GM12878 (cell line): ENCODE results near the gene POU3F3. TPM values are rescaled to one million over a fixed set of nuclear protein-coding genes. Genes with fewer than 3 reads are reported as not detected.

ENCODE experiments used
- ATAC-seq: fragments of 200-7000 bp; cut with Tn5 transposase; 3 replicates; pipeline ENCODE4 v1.9.1; 2020; ENCODE audit warnings: mild to moderate bottlenecking, moderate library complexity
- BruUV-seq: library from RNA; stranded (reverse); fragments of 400-500 nt; replicated peaks from 2 replicates; lab custom pipeline; 2021; lab: Mats Ljungman, UMichigan
- CTCF ChIA-PET: fragments of 300-600 bp; sonication (Branson Sonifier 250); formaldehyde crosslinking; extraction: SDS; loops from one replicate; lab custom pipeline; 2021; ENCODE audit warnings: inconsistent platforms; lab: Yijun Ruan, JAX
- POLR2A ChIA-PET: fragments of 350-600 bp; formaldehyde crosslinking; extraction: SDS; loops from one replicate; lab custom pipeline; 2021; ENCODE audit warnings: inconsistent platforms; lab: Charles Lee
- RAD21 ChIA-PET: fragments of 300-600 bp; sonication (Branson Sonifier 250); formaldehyde crosslinking; loops from one replicate; lab custom pipeline; 2023; ENCODE audit warnings: antibody characterized with exemption; ENCODE audit not compliant: unreplicated experiment; lab: Charles Lee
- SMC1A ChIA-PET: fragments of 300-600 bp; sonication (Branson Sonifier 250); formaldehyde crosslinking; loops from one replicate; lab custom pipeline; 2023; ENCODE audit not compliant: unreplicated experiment, uncharacterized antibody; lab: Charles Lee
- DNase-seq: peaks from one replicate; pipeline ENCODE4 v3.0.0-alpha.2; 2011; ENCODE audit warnings: low read depth, low spot score
- FAIRE-seq: peaks from 3 replicates; lab custom pipeline; 2011; peaks lifted over from hg19 to GRCh38; lab: Jason Lieb, UNC
- H2AFZ ChIP-seq: 2 replicates; pipeline ENCODE4 v1.6.0; 2011; ENCODE audit warnings: low read depth, low read length, control low read depth; ENCODE audit not compliant: control insufficient read depth
- H3K27ac ChIP-seq: 2 replicates; pipeline ENCODE4 v1.5.1; 2011; ENCODE audit warnings: control low read depth; ENCODE audit not compliant: control insufficient read depth, insufficient read depth
- H3K27me3 ChIP-seq, 2 experiments: replicated peaks in 1 of 2; 2 replicates each; pipeline versions ENCODE4 v1.6.0 to v1.6.1; 2011; ENCODE audit warnings: low read length in 1 of 2; ENCODE audit not compliant: control insufficient read depth in 2 of 2, insufficient read depth in 2 of 2
- H3K36me3 ChIP-seq, 2 experiments: 2 replicates each; pipeline ENCODE4 v1.5.1; 2011; ENCODE audit warnings: low read length in 1 of 2; ENCODE audit not compliant: control insufficient read depth in 2 of 2, insufficient read depth in 2 of 2
- H3K4me1 ChIP-seq: 2 replicates; pipeline ENCODE4 v1.6.1; 2011; ENCODE audit warnings: mild to moderate bottlenecking, low read length, moderate library complexity, mixed read lengths; ENCODE audit not compliant: control insufficient read depth, insufficient read depth
- H3K4me2 ChIP-seq: 2 replicates; pipeline ENCODE4 v1.6.0; 2011; ENCODE audit warnings: control low read depth; ENCODE audit not compliant: control insufficient read depth, insufficient read depth
- H3K4me3 ChIP-seq: fragments of 200-600 bp; sonication (generic); 2 replicates; pipeline ENCODE4 v1.5.1; 2016
- H3K79me2 ChIP-seq: 2 replicates; pipeline ENCODE4 v1.6.0; 2011; ENCODE audit warnings: low read length; ENCODE audit not compliant: control insufficient read depth, insufficient read depth
- H3K9ac ChIP-seq: 2 replicates; pipeline ENCODE4 v1.8.0; 2011; ENCODE audit warnings: low read length, control low read depth, mixed read lengths; ENCODE audit not compliant: control insufficient read depth, insufficient read depth
- H3K9me3 ChIP-seq: replicated peaks from 3 replicates; pipeline ENCODE4 v1.5.1; 2011; ENCODE audit warnings: mild to moderate bottlenecking, low read length; ENCODE audit not compliant: control insufficient read depth, insufficient read depth
- H4K20me1 ChIP-seq: 2 replicates; pipeline ENCODE4 v1.6.0; 2011; ENCODE audit not compliant: control insufficient read depth, insufficient read depth
- ATF7 ChIP-seq: fragments of 450-650 bp; IDR thresholded peaks from 2 replicates; pipeline ENCODE4 v1.6.1; 2016; ENCODE audit warnings: low read depth, mild to moderate bottlenecking
- CBFB ChIP-seq: IDR thresholded peaks from 2 replicates; pipeline ENCODE4 v1.6.1; 2016; ENCODE audit warnings: antibody characterized with exemption, low read depth
- JUND ChIP-seq: IDR thresholded peaks from 2 replicates; pipeline ENCODE4 v1.6.1; 2012; ENCODE audit warnings: low read depth, mild to moderate bottlenecking, low read length, improper control_type of control experiment, moderate library complexity
- NFXL1 ChIP-seq: fragments of 450-650 bp; IDR thresholded peaks from 2 replicates; pipeline ENCODE4 v1.6.1; 2017; ENCODE audit warnings: antibody characterized with exemption, mild to moderate bottlenecking, borderline replicate concordance
- POLR2A ChIP-seq: IDR thresholded peaks from 2 replicates; pipeline ENCODE4 v1.6.1; 2011; ENCODE audit warnings: low read depth, mild to moderate bottlenecking, low read length
- ZBED1 ChIP-seq: IDR thresholded peaks from 2 replicates; pipeline ENCODE4 v1.6.1; 2016; ENCODE audit warnings: borderline replicate concordance
- ZBTB33 ChIP-seq: fragments of 450-650 bp; IDR thresholded peaks from 2 replicates; pipeline ENCODE4 v1.6.1; 2017; ENCODE audit warnings: mild to moderate bottlenecking
- WGBS: methylation state at CpG from one replicate; pipeline ENCODE4 v1.1.6; 2016; ENCODE audit warnings: low lambda C conversion rate; ENCODE audit not compliant: insufficient replicate concordance, insufficient coverage; ENCODE audit errors: missing lambda C conversion rate; 5-methylcytosine and 5-hydroxymethylcytosine counted together
- in situ Hi-C: fragments of 300-500 bp; cut with MboI; formaldehyde crosslinking; loops from 9 replicates; pipeline ENCODE4 v1.14.3; 2018; ENCODE audit warnings: mixed read lengths
- intact Hi-C: fragments of 100-400 bp; cut with micrococcal nuclease; formaldehyde crosslinking; loops from one replicate; pipeline ENCODE4 v1.14.2; 2022; ENCODE audit not compliant: unreplicated experiment
- polyA plus RNA-seq, 11 experiments: library from polyadenylated mRNA; depleted of rRNA in 4 of 11; unstranded in 6 of 11; stranded (reverse) in 5 of 11; fragments of >200 nt; fragmentation: Nextera tagmentation in 4 of 11; fragmentation: Illumina TruSeq in 1 of 11; extraction: Ambion mirVana in 4 of 11; extraction: Trizol in 1 of 11; gene quantifications; 1 replicate in 1 of 11; 2 replicates in 10 of 11; pipeline versions ENCODE4 v1.2.1 to v1.2.3, GENCODE V29; 2011 to 2016; ENCODE audit warnings: inconsistent platforms in 2 of 11, missing spikeins in 2 of 11, low read depth in 1 of 11
- total RNA-seq, 4 experiments: library from RNA; depleted of rRNA in 3 of 4; stranded (reverse); fragments of >200 nt in 3 of 4; fragmentation: Illumina TruSeq in 1 of 4; extraction: Trizol in 1 of 4; gene quantifications; 2 replicates each; pipeline versions ENCODE4 v1.2.1 to v1.2.3, GENCODE V29; 2013 to 2021
- TF ChIP-seq, protein P1 (sequence below): fragments of 450-650 bp; IDR thresholded peaks from 2 replicates; pipeline ENCODE4 v1.6.1; 2018; ENCODE audit warnings: borderline replicate concordance, mild to moderate bottlenecking; ENCODE audit not compliant: partially characterized antibody

The POU3F3 gene
- total and polyA plus RNA-seq, 10 of the 15 experiments (the other 5 are each of a cell fraction or from before 2014, with no cell fraction given): not detected

- no TSS peak for BruUV-seq
- H2AFZ ChIP-seq: no peak overlapping the region
- no peak overlapping the region for H3K9ac ChIP-seq
- ATAC-seq (no peak), FAIRE-seq (no peak), DNase-seq (no peak)
- H3K27ac ChIP-seq: no peak overlapping the region
- no peak overlapping the region for H3K4me2 ChIP-seq
- H3K4me1 ChIP-seq: no peaks in the 10 kb centered on the region
- POLR2A ChIA-PET: no interaction called here
- intact Hi-C loops (no loop called here), in situ Hi-C loops (no loop called here)
- no peaks in the 10 kb centered on the region for H3K79me2 ChIP-seq
- 35% methylated on average over 2 of the region's 2 CpGs for whole genome bisulfite sequencing
- CTCF ChIA-PET: interaction anchor here (1.0 kb wide), 1 partner anchor 11 kb away, joined by 3 read pairs; no protein-coding TSS in a partner anchor
- H3K27me3 ChIP-seq: peaks cover 0 to 2% of the 10 kb centered on the region in 2 experiments; a peak in 1 of 4 replicates
- H3K4me3 ChIP-seq: no peak overlapping the region
- RAD21 ChIA-PET: no interaction called here
- no peaks in the 10 kb centered on the region for H4K20me1 ChIP-seq
- H3K36me3 ChIP-seq: no peaks in the 10 kb centered on the region
- no peaks in the 10 kb centered on the region for H3K9me3 ChIP-seq
- SMC1A ChIA-PET: no interaction called here
- TF ChIP-seq CBFB (no peak), ZBTB33 (no peak), NFXL1 (no peak), POLR2A (no peak), ZBED1 (no peak), JUND (no peak), ATF7 (no peak)
- TF ChIP-seq, protein P1, sequence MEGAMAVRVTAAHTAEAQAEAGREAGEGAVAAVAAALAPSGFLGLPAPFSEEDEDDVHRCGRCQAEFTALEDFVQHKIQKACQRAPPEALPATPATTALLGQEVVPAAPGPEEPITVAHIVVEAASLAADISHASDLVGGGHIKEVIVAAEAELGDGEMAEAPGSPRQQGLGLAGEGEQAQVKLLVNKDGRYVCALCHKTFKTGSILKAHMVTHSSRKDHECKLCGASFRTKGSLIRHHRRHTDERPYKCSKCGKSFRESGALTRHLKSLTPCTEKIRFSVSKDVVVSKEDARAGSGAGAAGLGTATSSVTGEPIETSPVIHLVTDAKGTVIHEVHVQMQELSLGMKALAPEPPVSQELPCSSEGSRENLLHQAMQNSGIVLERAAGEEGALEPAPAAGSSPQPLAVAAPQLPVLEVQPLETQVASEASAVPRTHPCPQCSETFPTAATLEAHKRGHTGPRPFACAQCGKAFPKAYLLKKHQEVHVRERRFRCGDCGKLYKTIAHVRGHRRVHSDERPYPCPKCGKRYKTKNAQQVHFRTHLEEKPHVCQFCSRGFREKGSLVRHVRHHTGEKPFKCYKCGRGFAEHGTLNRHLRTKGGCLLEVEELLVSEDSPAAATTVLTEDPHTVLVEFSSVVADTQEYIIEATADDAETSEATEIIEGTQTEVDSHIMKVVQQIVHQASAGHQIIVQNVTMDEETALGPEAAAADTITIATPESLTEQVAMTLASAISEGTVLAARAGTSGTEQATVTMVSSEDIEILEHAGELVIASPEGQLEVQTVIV: no peak
Measured at GRCh38 chr2:104891145-104891544, 37.2 kb downstream of the POU3F3 start.
